Stimulated activated CD4-positive, alpha-beta T cell treated with anti-CD3 and anti-CD28 coated beads, Interleukin-1b, Interleukin-23, amount 100 ng/mL, for 4 hours (primary cell): ENCODE results near the gene SCRG1.

ENCODE experiments used
- DNase-seq, 2 donors: peaks; one replicate each; pipeline ENCODE4 v3.0.0-alpha.2; 2020; ENCODE audit warnings: low read depth in 2 of 2

The SCRG1 gene

GRCh38 chr4:173362666-173363065 is 36.2 kb downstream of the SCRG1 start:
- DNase-seq, result no peak

GRCh38 chr4:173360587-173361221 is 38.2 kb downstream of the SCRG1 start:
- DNase-seq, result no peak

- no peak for DNase-seq
Measured at GRCh38 chr4:173357939-173358338, 41.0 kb downstream of the SCRG1 start.

GRCh38 chr4:173347467-173347866 is 51.4 kb downstream of the SCRG1 start:
- no peak for DNase-seq

GRCh38 chr4:173346074-173346473 is 52.8 kb downstream of the SCRG1 start:
- no peak for DNase-seq

- DNase-seq, result no peak
Measured at GRCh38 chr4:173345648-173346047, 53.3 kb downstream of the SCRG1 start.

GRCh38 chr4:173343832-173344397 is 55.0 kb downstream of the SCRG1 start:
- DNase-seq, result no peak

GRCh38 chr4:173337463-173337862 is 61.5 kb downstream of the SCRG1 start:
- no peak for DNase-seq

- DNase-seq, result peak in 1 of 2 donors; percentile 12
Measured at GRCh38 chr4:173334891-173335752, 63.8 kb downstream of the SCRG1 start.
